PC-3 (cell line): ENCODE data around the gene MED13L. TPM values are rescaled to one million over a fixed set of nuclear protein-coding genes. Genes with fewer than 3 reads are reported as not detected.

Source experiments
- ATAC-seq: fragments of 200-7000 bp; cut with Tn5 transposase; 2 replicates; pipeline ENCODE4 v1.9.1; 2020; ENCODE audit warnings: mild to moderate bottlenecking, moderate library complexity
- BruUV-seq: library from RNA; stranded (reverse); fragments of 400-500 nt; replicated peaks from 2 replicates; lab custom pipeline; 2021; lab: Mats Ljungman, UMichigan
- CTCF ChIA-PET: fragments of 300-600 bp; sonication (Branson Sonifier 250); formaldehyde crosslinking; loops from one replicate; lab custom pipeline; 2022; ENCODE audit warnings: antibody characterized with exemption; lab: Charles Lee
- POLR2A ChIA-PET: fragments of 300-600 bp; sonication (Branson Sonifier 250); formaldehyde crosslinking; loops from one replicate; lab custom pipeline; 2022; ENCODE audit warnings: antibody characterized with exemption; ENCODE audit not compliant: unreplicated experiment; lab: Charles Lee
- DNase-seq: peaks from one replicate; pipeline ENCODE4 v3.0.0-alpha.2; 2015
- H2AFZ ChIP-seq: fragments of 300-600 bp; sonication (generic); 2 replicates; pipeline ENCODE4 v1.6.0; 2016; ENCODE audit warnings: antibody characterized with exemption, low read length
- H3F3A ChIP-seq: fragments of 300-600 bp; sonication (generic); one replicate; pipeline ENCODE4 v1.6.0; 2017; ENCODE audit warnings: antibody characterized with exemption, low read length, control low read depth, mild to moderate bottlenecking; ENCODE audit not compliant: unreplicated experiment
- H3K27ac ChIP-seq: fragments of 300-600 bp; sonication (generic); 2 replicates; pipeline ENCODE4 v1.5.1; 2016; ENCODE audit warnings: mild to moderate bottlenecking, low read length
- H3K27me3 ChIP-seq: fragments of 300-600 bp; sonication (generic); 2 replicates; pipeline ENCODE4 v1.6.1; 2016; ENCODE audit warnings: low read length, mixed read lengths
- H3K36me3 ChIP-seq: fragments of 300-600 bp; sonication (generic); 2 replicates; pipeline ENCODE4 v1.6.1; 2016; ENCODE audit warnings: low read depth, mixed run types, low read length, mixed read lengths
- H3K4me1 ChIP-seq: fragments of 300-600 bp; sonication (generic); 2 replicates; pipeline ENCODE4 v1.5.1; 2016; ENCODE audit warnings: low read length; ENCODE audit not compliant: insufficient read depth
- H3K4me2 ChIP-seq: fragments of 300-600 bp; sonication (generic); 2 replicates; pipeline ENCODE4 v1.6.0; 2016; ENCODE audit warnings: low read length
- H3K4me3 ChIP-seq: fragments of 300-600 bp; sonication (generic); 2 replicates; pipeline ENCODE4 v1.5.1; 2016; ENCODE audit warnings: mild to moderate bottlenecking, low read length, mixed read lengths
- H3K79me2 ChIP-seq: fragments of 300-600 bp; sonication (generic); 2 replicates; pipeline ENCODE4 v1.6.1; 2017; ENCODE audit warnings: low read length, mixed read lengths
- H3K9ac ChIP-seq: fragments of 300-600 bp; sonication (generic); 2 replicates; pipeline ENCODE4 v1.6.0; 2016; ENCODE audit warnings: mild to moderate bottlenecking, low read length
- H3K9me2 ChIP-seq: fragments of 300-600 bp; sonication (generic); replicated peaks from 2 replicates; pipeline ENCODE4 v1.6.1; 2016; ENCODE audit warnings: mixed run types, low read length, mixed read lengths
- H3K9me3 ChIP-seq: fragments of 300-600 bp; sonication (generic); 2 replicates; pipeline ENCODE4 v1.6.1; 2016; ENCODE audit warnings: low read length, mixed read lengths
- H4K20me1 ChIP-seq: fragments of 300-600 bp; sonication (generic); 2 replicates; pipeline ENCODE4 v1.6.1; 2016; ENCODE audit warnings: low read length, mixed read lengths
- CTCF ChIP-seq: fragments of 300-600 bp; sonication (generic); conservative IDR thresholded peaks from 2 replicates; pipeline ENCODE4 v1.5.1; 2017; ENCODE audit warnings: antibody characterized with exemption, low read depth, mild to moderate bottlenecking, low read length
- EZH2 ChIP-seq: fragments of 300-600 bp; sonication (generic); IDR thresholded peaks from one replicate; pipeline ENCODE4 v1.6.1; 2017; ENCODE audit warnings: antibody characterized with exemption, mild to moderate bottlenecking, low read length; ENCODE audit not compliant: unreplicated experiment
- EZH2phosphoT487 ChIP-seq: fragments of 300-600 bp; sonication (generic); IDR thresholded peaks from 2 replicates; pipeline ENCODE4 v1.6.1; 2018; ENCODE audit warnings: mild to moderate bottlenecking, antibody characterized with exemption, low read length, borderline replicate concordance
- intact Hi-C: fragments of 100-400 bp; cut with micrococcal nuclease; formaldehyde crosslinking; loops from 2 replicates; pipeline ENCODE4 v1.9.0; 2023
- total RNA-seq: library from RNA; depleted of rRNA; stranded (reverse); fragments of >200 nt; gene quantifications from 2 replicates; pipeline ENCODE4 v1.2.3, GENCODE V29; 2014

Gene MED13L
- total RNA-seq, 1 experiment from 2014 or later = 61.2 TPM

GRCh38 chr12:116204785-116205184, 72.7 kb downstream of the MED13L start:
- ChIA-PET POLR2A (interaction anchor here (0.7 kb wide), 1 partner anchor 146 kb away, joined by 3 read pairs; no protein-coding TSS in a partner anchor), CTCF (no interaction called here)
- BruUV-seq = no TSS peak
- no peak overlapping the region for H3K9ac ChIP-seq
- no peak overlapping the region for H3K4me3 ChIP-seq
- H4K20me1 ChIP-seq = peaks cover 45% of the 10 kb centered on the region
- intact Hi-C loops = no loop called here
- H3K9me2 ChIP-seq = no peaks in the 10 kb centered on the region
- no peak overlapping the region for H2AFZ ChIP-seq
- TF ChIP-seq EZH2phosphoT487 = no peak
- TF ChIP-seq EZH2 = no peak
- no peak for TF ChIP-seq CTCF
- H3K4me2 ChIP-seq = no peak overlapping the region
- ATAC-seq (no peak), DNase-seq (no peak)
- H3K4me1 ChIP-seq = peaks cover 8% of the 10 kb centered on the region
- no peaks in the 10 kb centered on the region for H3F3A ChIP-seq
- no peaks in the 10 kb centered on the region for H3K9me3 ChIP-seq
- peaks cover 4% of the 10 kb centered on the region; the same call in 1 of the 2 replicates for H3K36me3 ChIP-seq
- H3K79me2 ChIP-seq = peaks cover 98% of the 10 kb centered on the region
- no peak overlapping the region for H3K27ac ChIP-seq
- H3K27me3 ChIP-seq = no peaks in the 10 kb centered on the region

- TF ChIP-seq CTCF (no peak), EZH2 (no peak), EZH2phosphoT487 (no peak)
- Histone ChIP-seq H3K79me2 (peaks cover 98% of the 10 kb centered on the region), H4K20me1 (peaks cover 39% of the 10 kb centered on the region), H3K9me3 (no peaks in the 10 kb centered on the region), H2AFZ (no peak overlapping the region), H3K4me3 (no peak overlapping the region), H3K4me1 (peaks cover 8% of the 10 kb centered on the region), H3K4me2 (no peak overlapping the region), H3K27me3 (no peaks in the 10 kb centered on the region), H3K36me3 (peaks cover 4% of the 10 kb centered on the region; the same call in 1 of the 2 replicates), H3K27ac (no peak overlapping the region), H3K9ac (no peak overlapping the region), H3K9me2 (no peaks in the 10 kb centered on the region), H3F3A (no peaks in the 10 kb centered on the region)
- DNase-seq (no peak), ATAC-seq (no peak)
- POLR2A ChIA-PET = no interaction called here
- BruUV-seq = no TSS peak
- intact Hi-C loops = no loop called here
- CTCF ChIA-PET = no interaction called here
Measured at GRCh38 chr12:116204169-116204568, 73.3 kb downstream of the MED13L start.

GRCh38 chr12:116202940-116203339, 74.6 kb downstream of the MED13L start:
- Histone ChIP-seq H3K9me3 (no peaks in the 10 kb centered on the region), H2AFZ (no peak overlapping the region), H3K9ac (no peak overlapping the region), H3K79me2 (peaks cover 99% of the 10 kb centered on the region), H3K4me1 (peaks cover 8% of the 10 kb centered on the region), H3F3A (no peaks in the 10 kb centered on the region), H3K27me3 (no peaks in the 10 kb centered on the region), H3K4me3 (no peak overlapping the region), H3K4me2 (no peak overlapping the region), H3K36me3 (peaks cover 4% of the 10 kb centered on the region; the same call in 1 of the 2 replicates), H4K20me1 (peaks cover 41% of the 10 kb centered on the region), H3K27ac (no peak overlapping the region), H3K9me2 (no peaks in the 10 kb centered on the region)
- intact Hi-C loops = no loop called here
- ATAC-seq (no peak), DNase-seq (no peak)
- ChIA-PET POLR2A (no interaction called here), CTCF (no interaction called here)
- BruUV-seq = no TSS peak
- TF ChIP-seq CTCF (no peak), EZH2phosphoT487 (no peak), EZH2 (no peak)
